ENCODE results near the gene GMCL1.

- TF ChIP-seq CTCF (conservative IDR thresholded peaks at IDR 0.05) (no peak), ZFX (IDR thresholded peaks at IDR 0.05) (no peak)
Observed at GRCh38 chr2:69847068-69847828, 17.8 kb downstream of the GMCL1 start.

Measured in C4-2B (cell line).